Stimulated activated CD4-positive, alpha-beta T cell treated with anti-CD3 and anti-CD28 coated beads, TNF-alpha, amount 100 ng/mL, for 48 hours (primary cell): ENCODE results near the gene AMTN.
"Not testable (repeated sequence)": the region's sequence is repeated elsewhere in the genome, so short reads cannot be mapped to it uniquely, and the experiment has no call there.

ENCODE experiments used
- DNase-seq, 3 donors: peaks; one replicate each; pipeline ENCODE4 v3.0.0-alpha.2; 2020; ENCODE audit warnings: low read depth in 3 of 3

The AMTN gene, protein sequence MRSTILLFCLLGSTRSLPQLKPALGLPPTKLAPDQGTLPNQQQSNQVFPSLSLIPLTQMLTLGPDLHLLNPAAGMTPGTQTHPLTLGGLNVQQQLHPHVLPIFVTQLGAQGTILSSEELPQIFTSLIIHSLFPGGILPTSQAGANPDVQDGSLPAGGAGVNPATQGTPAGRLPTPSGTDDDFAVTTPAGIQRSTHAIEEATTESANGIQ

DNA sequence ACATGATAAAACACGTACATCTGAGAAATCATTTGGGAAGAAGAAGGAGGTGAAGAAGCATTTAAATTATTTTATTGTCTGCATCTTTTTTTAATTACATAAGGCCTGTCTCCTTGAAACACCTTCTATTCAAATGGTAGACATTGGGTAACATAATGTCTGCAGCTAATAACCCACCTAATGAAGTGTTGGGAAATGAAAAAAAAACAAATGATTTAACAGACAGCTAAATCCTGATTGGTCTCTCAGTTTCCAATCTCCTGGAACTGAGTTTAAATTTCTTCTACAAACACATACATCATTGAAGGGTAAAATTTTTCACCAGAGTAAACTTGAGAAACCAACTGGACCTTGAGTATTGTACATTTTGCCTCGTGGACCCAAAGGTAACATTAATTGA is at the start of gene AMTN:
Gene AMTN (plus strand): TSS at position 301 of the 400 bp plus-strand sequence. CDS start 209 bp downstream, outside the sequence.
- no peak for DNase-seq

GRCh38 chr4:70471897-70472296 is 46.5 kb upstream of the AMTN start, which contains the start of gene MUC7:
TSS of gene MUC7 (plus strand) at chr4:70472197. CDS start at chr4:70474022, 1,825 bp downstream.
- no peak for DNase-seq

GRCh38 chr4:70473679-70474078 is 44.7 kb upstream of the AMTN start:
- DNase-seq, result no peak

DNA sequence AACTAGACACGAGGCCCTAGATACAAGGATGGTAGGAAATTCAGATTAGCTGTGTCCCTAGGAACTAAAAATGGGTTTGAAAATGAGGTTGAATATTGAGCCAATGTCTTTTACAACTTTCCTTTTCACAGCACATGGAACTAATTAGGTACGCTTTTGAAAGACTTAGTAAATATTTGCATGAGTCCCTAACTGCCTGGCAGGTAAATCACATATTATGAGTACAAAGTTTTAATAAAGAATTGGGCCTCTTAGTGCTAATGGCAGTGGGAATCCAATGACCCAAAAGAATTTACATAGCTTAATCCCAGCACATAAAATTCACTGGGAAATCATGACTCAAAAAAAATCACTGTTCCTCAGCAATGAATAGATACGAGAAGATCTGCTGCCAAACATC is 29.6 kb upstream of the AMTN start:
- no peak for DNase-seq

GRCh38 chr4:70496231-70496630 is 22.1 kb upstream of the AMTN start:
- DNase-seq, result no peak

DNA sequence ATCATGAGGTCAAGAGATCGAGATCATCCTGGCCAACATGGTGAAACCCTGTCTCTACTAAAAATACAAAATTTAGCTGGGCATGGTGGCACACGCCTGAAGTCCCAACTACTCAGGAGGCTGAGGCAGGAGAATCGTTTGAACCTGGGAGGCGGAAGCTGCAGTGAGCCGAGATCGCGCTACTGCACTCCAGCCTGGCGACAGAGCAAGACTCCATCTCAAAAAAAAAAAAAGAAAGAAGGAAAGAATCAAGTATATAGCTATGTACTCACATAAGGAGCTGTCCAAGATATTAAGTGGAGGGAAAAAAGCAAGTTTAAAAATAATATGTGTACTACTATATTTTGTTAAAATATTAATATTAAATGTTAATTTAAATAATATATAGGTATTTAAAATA is 16.5 kb upstream of the AMTN start:
- not testable (repeated sequence) for DNase-seq

GRCh38 chr4:70504733-70505132 is 13.6 kb upstream of the AMTN start:
- no peak for DNase-seq

DNA sequence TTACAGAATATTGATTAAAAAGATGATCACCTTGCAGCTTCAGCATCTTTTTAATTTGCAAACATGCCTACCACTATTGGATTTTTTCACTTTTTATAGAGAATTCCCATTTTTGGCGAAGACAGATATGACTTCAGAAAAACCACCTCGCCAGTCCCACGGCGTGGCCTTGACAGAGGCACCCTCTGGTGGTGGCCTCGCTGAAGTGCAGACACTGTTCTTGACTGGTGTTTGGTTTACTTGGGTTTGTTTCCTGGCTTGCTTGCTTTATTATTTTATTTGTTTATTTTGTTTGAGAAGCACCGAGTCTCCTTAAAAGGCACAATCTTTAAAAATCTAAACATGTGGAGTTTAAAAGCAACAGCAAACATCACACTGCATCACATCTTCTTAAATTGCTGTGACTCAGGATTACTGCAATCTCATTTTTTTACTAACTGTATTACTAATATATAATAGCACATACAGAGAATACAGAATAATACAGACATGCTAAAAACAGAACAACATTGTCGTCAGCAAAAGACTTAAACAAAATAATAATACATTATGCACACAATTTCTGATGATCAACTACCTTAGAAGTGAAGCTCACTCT is 13.1 kb upstream of the AMTN start:
- DNase-seq, result peak; percentile 10 to 33 (median 32)

- no peak for DNase-seq
These were observed 9.6 kb upstream of the AMTN start for GRCh38 chr4:70508801-70509200.

- no peak for DNase-seq
These were observed 7.0 kb upstream of the AMTN start for GRCh38 chr4:70511365-70511764.

- no peak for DNase-seq
These were observed 2.8 kb upstream of the AMTN start for GRCh38 chr4:70515367-70516250.

GRCh38 chr4:70518716-70519115 is 347 bp downstream of the AMTN start:
- DNase-seq, result no peak

GRCh38 chr4:70522626-70523025 is 4.3 kb downstream of the AMTN start:
- DNase-seq, result no peak

- DNase-seq, result no peak
These were observed 12.6 kb downstream of the AMTN start for GRCh38 chr4:70530997-70531396.

DNA sequence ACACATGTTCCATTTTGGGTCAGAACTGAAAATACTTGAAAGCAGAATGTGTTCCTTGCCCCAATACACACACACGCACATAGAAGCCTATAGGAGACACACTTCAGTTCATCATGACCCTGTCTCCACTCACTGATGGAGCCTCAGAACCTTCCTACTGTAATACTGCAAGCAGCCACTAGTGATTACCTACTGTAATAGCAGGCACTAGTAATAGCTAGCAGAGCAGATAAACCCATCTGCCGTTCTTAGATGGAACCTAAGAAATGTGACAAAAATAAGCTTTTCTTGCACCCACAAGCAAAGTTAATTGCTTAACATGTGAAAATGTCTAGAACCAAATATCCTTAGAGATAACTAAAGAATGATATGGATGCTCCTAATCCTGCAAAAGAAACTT is 13.6 kb downstream of the AMTN start:
- no peak for DNase-seq

- DNase-seq, result no peak
These were observed 14.8 kb downstream of the AMTN start for GRCh38 chr4:70533211-70533610.

DNA sequence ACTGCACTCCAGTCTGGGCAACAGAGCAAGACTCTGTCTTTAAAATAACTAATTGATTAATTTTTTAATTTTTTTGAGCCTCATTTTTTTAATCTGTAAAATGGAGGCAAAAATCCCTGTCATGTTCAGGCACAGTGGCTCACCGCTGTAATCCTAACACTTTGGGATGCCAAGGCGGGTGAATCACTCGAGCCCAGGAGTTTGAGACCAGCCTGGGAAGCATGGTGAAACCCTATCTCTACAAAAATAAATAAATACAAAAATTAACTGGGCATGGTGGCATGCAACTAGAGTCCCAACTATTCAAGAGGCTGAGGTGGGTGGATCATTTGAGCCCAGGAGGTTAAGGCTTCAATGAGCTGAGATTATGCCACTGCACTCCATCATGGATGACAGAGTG is 15.4 kb downstream of the AMTN start:
- no peak for DNase-seq

DNA sequence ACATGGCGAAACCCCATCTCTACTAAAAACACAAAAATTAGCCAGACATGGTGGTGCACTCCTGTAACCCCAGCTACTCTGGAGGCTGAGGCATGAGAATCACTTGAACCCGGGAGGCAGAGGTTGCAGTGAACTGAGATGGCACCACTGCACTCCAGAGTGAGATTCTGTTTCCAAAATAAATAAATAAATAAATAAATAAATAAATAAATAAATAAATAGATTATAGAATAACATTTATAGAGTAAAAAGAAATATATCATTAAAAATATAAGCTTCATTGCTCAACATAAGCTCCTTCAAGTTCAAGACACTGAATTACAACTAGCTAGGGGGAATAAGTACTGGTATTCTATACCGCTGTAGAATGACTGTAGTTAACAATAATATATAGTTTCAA is 16.5 kb downstream of the AMTN start:
- not testable (repeated sequence) for DNase-seq

DNA sequence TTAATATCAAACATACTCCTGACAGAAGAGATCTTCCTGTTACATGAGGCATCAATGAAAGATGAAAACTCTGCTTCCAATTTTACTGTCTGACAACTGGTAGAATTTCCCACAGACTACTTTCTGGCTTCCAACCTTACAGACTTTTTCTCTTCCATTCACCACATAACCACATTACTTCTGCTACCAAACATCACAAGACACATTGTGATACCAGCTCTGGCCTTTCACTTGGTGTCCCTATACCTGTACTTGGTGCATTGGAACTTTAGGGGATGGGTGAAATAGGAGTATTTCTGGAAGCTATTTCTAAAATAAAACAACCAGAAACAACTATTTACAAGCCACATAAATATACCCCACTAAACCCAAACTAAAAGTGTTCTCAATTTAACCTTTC is 20.5 kb downstream of the AMTN start:
- no peak for DNase-seq

DNA sequence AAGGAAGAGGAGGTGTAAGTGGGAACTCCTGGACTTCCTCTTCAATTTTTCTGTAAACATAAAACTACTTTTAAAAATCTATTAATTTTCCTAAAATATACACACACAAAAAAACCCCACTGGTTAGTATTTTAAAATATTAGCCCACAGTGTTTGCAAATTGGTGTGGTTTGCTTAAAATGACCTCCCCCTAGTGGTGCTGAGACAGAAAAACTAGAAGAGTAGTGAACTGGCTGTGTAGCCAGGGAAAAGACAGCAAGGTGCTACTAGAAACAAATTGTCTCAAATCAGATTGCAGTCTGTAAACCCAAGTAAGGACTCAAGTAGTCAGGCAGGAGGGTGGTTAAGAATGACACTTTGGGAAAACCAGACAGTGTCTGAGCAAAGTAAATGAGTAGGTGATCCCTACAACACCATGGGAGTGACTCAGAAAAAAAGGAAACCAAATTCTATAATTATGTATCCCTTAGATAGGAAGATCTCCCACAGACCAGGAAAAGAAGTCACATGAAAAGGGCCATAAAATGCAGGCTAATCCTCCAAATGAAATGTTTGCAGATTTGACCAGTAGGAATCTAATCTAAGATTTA is 26.0 kb downstream of the AMTN start:
- DNase-seq, result no peak

GRCh38 chr4:70556856-70557255 is 38.5 kb downstream of the AMTN start:
- DNase-seq, result no peak

GRCh38 chr4:70559211-70559830 is 41.0 kb downstream of the AMTN start:
- peak in 2 of 3 donors; percentile 10 to 23 for DNase-seq
